Neural progenitor cell (in vitro differentiated cells): ENCODE results near the gene ITPR2. TPM values are rescaled to one million over a fixed set of nuclear protein-coding genes. Genes with fewer than 3 reads are reported as not detected.
A peak's percentile ranks its signal among the peaks of the same experiment; 100 is the strongest.
"Not testable (repeated sequence)": the region's sequence is repeated elsewhere in the genome, so short reads cannot be mapped to it uniquely, and the experiment has no call there.

Experiments
- DNase-seq: peaks from one replicate; pipeline ENCODE4 v3.0.0-alpha.2; 2016; ENCODE audit warnings: low spot score
- H2AFZ ChIP-seq: fragments of 200-600 bp; sonication (generic); replicated peaks from 2 replicates; pipeline ENCODE4 v1.6.1; 2016; ENCODE audit warnings: antibody characterized with exemption
- H3F3A ChIP-seq: fragments of 200-600 bp; sonication (generic); 2 replicates; pipeline ENCODE4 v1.6.1; 2016; ENCODE audit warnings: antibody characterized with exemption, low read depth
- H3K27ac ChIP-seq: fragments of 200-600 bp; sonication (generic); 2 replicates; pipeline ENCODE4 v1.5.1; 2016; ENCODE audit warnings: mild to moderate bottlenecking
- H3K27me3 ChIP-seq: fragments of 200-600 bp; sonication (generic); 2 replicates; pipeline ENCODE4 v1.6.1; 2016; ENCODE audit warnings: mild to moderate bottlenecking, moderate library complexity
- H3K36me3 ChIP-seq: fragments of 200-600 bp; sonication (generic); 2 replicates; pipeline ENCODE4 v1.5.1; 2016
- H3K4me1 ChIP-seq: fragments of 200-600 bp; sonication (generic); 2 replicates; pipeline ENCODE4 v1.6.1; 2016; ENCODE audit warnings: mixed run types
- H3K4me2 ChIP-seq: fragments of 200-600 bp; sonication (generic); 2 replicates; pipeline ENCODE4 v1.6.1; 2016
- H3K4me3 ChIP-seq: fragments of 200-600 bp; sonication (generic); 2 replicates; pipeline ENCODE4 v1.5.1; 2016
- H3K79me2 ChIP-seq: fragments of 200-600 bp; sonication (generic); 2 replicates; pipeline ENCODE4 v1.6.1; 2016; ENCODE audit warnings: low read depth
- H3K9ac ChIP-seq: fragments of 200-600 bp; sonication (generic); 2 replicates; pipeline ENCODE4 v1.6.1; 2016
- H3K9me3 ChIP-seq: fragments of 200-600 bp; sonication (generic); 2 replicates; pipeline ENCODE4 v1.5.1; 2016; ENCODE audit warnings: low read depth
- H4K20me1 ChIP-seq: fragments of 200-600 bp; sonication (generic); 2 replicates; pipeline ENCODE4 v1.6.1; 2016; ENCODE audit warnings: low read depth
- H3K27ac Mint-ChIP-seq: 3 replicates; pipeline ENCODE4 v1.8.0; 2021; ENCODE audit warnings: mixed read lengths
- H3K27me3 Mint-ChIP-seq: 2 replicates; pipeline ENCODE4 v1.8.0; 2022; ENCODE audit warnings: low read depth, mild to moderate bottlenecking, inconsistent platforms, moderate library complexity, mixed read lengths; ENCODE audit not compliant: insufficient read depth
- H3K36me3 Mint-ChIP-seq: 3 replicates; pipeline ENCODE4 v1.8.0; 2021; ENCODE audit warnings: mixed read lengths
- H3K4me1 Mint-ChIP-seq: 3 replicates; pipeline ENCODE4 v1.8.0; 2021; ENCODE audit warnings: mixed read lengths
- H3K4me3 Mint-ChIP-seq: 3 replicates; pipeline ENCODE4 v1.8.0; 2021; ENCODE audit warnings: mild to moderate bottlenecking, moderate library complexity, mixed read lengths
- H3K9me3 Mint-ChIP-seq: 3 replicates; pipeline ENCODE4 v1.8.0; 2020; ENCODE audit warnings: mixed read lengths
- EZH2 ChIP-seq: fragments of 200-600 bp; sonication (generic); IDR thresholded peaks from 2 replicates; pipeline ENCODE4 v1.6.1; 2017; ENCODE audit warnings: antibody characterized with exemption, mild to moderate bottlenecking, moderate library complexity
- EZH2phosphoT487 ChIP-seq: fragments of 200-600 bp; sonication (generic); IDR thresholded peaks from 2 replicates; pipeline ENCODE4 v1.6.1; 2017; ENCODE audit warnings: antibody characterized with exemption
- total RNA-seq: library from RNA; depleted of rRNA; stranded (reverse); fragments of >200 nt; gene quantifications from 2 replicates; pipeline ENCODE4 v1.2.3, GENCODE V29; 2015; ENCODE audit warnings: low replicate concordance
- TF ChIP-seq, protein P1 (sequence below): fragments of 200-600 bp; sonication (generic); IDR thresholded peaks from 2 replicates; pipeline ENCODE4 v1.5.1; 2017; ENCODE audit warnings: antibody characterized with exemption, mild to moderate bottlenecking

ITPR2 gene
- total RNA-seq, 1 donor from 2014 or later, result 11.4 TPM

DNA sequence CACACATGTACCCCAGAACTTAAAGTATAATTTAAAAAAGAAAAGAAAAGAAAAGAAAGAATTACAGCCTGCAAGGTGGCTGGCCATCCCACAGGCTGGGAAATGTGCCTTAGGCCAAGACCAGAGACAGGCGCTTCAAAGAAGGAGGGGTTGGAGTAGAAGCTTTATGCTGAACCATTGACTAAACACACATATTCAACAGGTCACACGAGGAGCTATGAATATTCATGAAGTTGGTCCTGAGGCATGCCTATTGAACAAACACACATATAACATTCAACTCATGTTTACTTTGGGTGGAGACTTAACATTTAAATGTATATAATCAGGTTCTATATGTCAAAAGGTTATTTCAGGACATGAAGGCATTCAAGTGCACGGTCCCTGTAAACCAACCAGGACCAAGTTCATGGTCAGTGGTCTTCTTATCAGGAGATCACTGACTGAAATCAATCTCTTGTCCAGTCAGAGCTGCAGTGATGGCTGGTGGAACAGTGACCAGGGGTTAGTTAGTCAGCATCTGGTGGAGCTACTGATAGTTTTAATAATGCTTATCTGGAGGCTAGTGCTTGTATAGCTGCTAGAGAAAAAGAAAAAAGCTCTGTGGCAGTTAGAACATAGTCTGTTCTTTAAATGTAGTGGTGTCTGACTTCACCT is 35.6 kb upstream of the ITPR2 start:
- H3K27ac Mint-ChIP-seq, result no peak overlapping the region
- Histone ChIP-seq H3K27ac (no peak overlapping the region), H2AFZ (no peak overlapping the region), H3K9ac (no peak overlapping the region), H3K4me2 (no peak overlapping the region), H3K4me1 (no peaks in the 10 kb centered on the region), H4K20me1 (no peaks in the 10 kb centered on the region), H3K4me3 (no peak overlapping the region), H3K9me3 (no peaks in the 10 kb centered on the region), H3F3A (no peaks in the 10 kb centered on the region), H3K36me3 (no peaks in the 10 kb centered on the region), H3K27me3 (no peaks in the 10 kb centered on the region), H3K79me2 (no peaks in the 10 kb centered on the region)
- H3K4me1 Mint-ChIP-seq, result peaks cover 2% of the 10 kb centered on the region
- H3K36me3 Mint-ChIP-seq, result no peaks in the 10 kb centered on the region
- H3K27me3 Mint-ChIP-seq, result no peaks in the 10 kb centered on the region
- TF ChIP-seq EZH2phosphoT487 (no peak), EZH2 (no peak)
- TF ChIP-seq, protein P1, sequence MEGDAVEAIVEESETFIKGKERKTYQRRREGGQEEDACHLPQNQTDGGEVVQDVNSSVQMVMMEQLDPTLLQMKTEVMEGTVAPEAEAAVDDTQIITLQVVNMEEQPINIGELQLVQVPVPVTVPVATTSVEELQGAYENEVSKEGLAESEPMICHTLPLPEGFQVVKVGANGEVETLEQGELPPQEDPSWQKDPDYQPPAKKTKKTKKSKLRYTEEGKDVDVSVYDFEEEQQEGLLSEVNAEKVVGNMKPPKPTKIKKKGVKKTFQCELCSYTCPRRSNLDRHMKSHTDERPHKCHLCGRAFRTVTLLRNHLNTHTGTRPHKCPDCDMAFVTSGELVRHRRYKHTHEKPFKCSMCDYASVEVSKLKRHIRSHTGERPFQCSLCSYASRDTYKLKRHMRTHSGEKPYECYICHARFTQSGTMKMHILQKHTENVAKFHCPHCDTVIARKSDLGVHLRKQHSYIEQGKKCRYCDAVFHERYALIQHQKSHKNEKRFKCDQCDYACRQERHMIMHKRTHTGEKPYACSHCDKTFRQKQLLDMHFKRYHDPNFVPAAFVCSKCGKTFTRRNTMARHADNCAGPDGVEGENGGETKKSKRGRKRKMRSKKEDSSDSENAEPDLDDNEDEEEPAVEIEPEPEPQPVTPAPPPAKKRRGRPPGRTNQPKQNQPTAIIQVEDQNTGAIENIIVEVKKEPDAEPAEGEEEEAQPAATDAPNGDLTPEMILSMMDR, result no peak
- no peak for DNase-seq
- no peaks in the 10 kb centered on the region for H3K9me3 Mint-ChIP-seq
- no peak overlapping the region for H3K4me3 Mint-ChIP-seq

DNA sequence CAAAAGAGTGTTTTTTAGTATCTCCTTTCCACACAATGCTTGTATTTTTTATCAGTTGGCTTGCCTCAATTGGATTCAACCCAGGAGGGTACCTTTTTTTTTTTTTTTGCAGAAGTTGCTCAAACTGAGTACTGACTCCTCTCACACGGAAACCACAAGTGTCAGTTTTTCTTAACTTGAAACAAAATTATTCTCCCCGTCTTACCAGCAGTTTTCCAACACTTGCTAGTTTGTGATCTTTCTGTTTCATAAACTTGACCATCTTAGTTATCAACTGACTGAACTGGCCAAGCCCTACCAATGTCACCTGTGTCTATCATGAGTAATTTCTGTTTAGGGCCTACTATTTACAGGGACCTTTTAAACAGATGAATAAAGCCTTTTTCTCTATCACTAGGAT is 34.1 kb upstream of the ITPR2 start:
- Mint-ChIP-seq H3K9me3 (no peaks in the 10 kb centered on the region), H3K27ac (no peak overlapping the region), H3K4me1 (no peaks in the 10 kb centered on the region), H3K4me3 (no peak overlapping the region), H3K36me3 (no peaks in the 10 kb centered on the region), H3K27me3 (no peaks in the 10 kb centered on the region)
- no peak overlapping the region for H2AFZ ChIP-seq
- DNase-seq, result no peak
- H4K20me1 ChIP-seq, result no peaks in the 10 kb centered on the region
- H3K27ac ChIP-seq, result no peak overlapping the region
- no peak overlapping the region for H3K4me3 ChIP-seq
- H3K36me3 ChIP-seq, result no peaks in the 10 kb centered on the region
- TF ChIP-seq EZH2phosphoT487, result no peak
- TF ChIP-seq, protein P1, result no peak
- H3K27me3 ChIP-seq, result no peaks in the 10 kb centered on the region
- no peak overlapping the region for H3K4me2 ChIP-seq
- no peak overlapping the region for H3K9ac ChIP-seq
- no peaks in the 10 kb centered on the region for H3K4me1 ChIP-seq
- no peaks in the 10 kb centered on the region for H3F3A ChIP-seq
- H3K79me2 ChIP-seq, result no peaks in the 10 kb centered on the region
- H3K9me3 ChIP-seq, result no peaks in the 10 kb centered on the region

DNA sequence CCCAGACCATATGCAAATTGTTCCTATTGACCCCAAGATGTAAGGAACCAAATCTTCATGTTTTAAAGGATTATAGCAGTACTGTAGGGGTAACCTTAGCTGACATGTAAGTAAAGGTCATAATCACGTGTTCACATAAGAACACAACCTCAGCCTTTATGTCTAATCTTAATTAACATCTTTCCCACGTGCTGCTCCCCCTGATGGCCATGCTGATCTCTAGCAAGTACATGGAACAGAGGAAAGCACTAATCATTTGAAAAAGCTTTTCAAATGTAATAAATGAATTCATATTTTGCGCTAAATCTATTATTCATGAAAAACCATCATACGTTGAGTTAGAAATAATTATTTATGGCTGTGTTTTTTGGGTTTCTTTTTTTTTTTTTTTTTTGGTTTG is 30.5 kb upstream of the ITPR2 start:
- Histone ChIP-seq H3K4me1 (no peaks in the 10 kb centered on the region), H3F3A (no peaks in the 10 kb centered on the region), H3K9me3 (no peaks in the 10 kb centered on the region), H3K27me3 (no peaks in the 10 kb centered on the region), H3K4me2 (no peak overlapping the region), H2AFZ (no peak overlapping the region), H3K79me2 (no peaks in the 10 kb centered on the region), H3K4me3 (no peak overlapping the region), H3K36me3 (no peaks in the 10 kb centered on the region), H4K20me1 (no peaks in the 10 kb centered on the region), H3K9ac (no peak overlapping the region), H3K27ac (no peak overlapping the region)
- no peak overlapping the region for H3K4me3 Mint-ChIP-seq
- no peaks in the 10 kb centered on the region for H3K36me3 Mint-ChIP-seq
- no peak for TF ChIP-seq EZH2phosphoT487
- TF ChIP-seq, protein P1, result peak; percentile 48
- H3K4me1 Mint-ChIP-seq, result no peaks in the 10 kb centered on the region
- H3K9me3 Mint-ChIP-seq, result no peaks in the 10 kb centered on the region
- peak; percentile 12 for DNase-seq
- H3K27ac Mint-ChIP-seq, result no peak overlapping the region
- H3K27me3 Mint-ChIP-seq, result no peaks in the 10 kb centered on the region

DNA sequence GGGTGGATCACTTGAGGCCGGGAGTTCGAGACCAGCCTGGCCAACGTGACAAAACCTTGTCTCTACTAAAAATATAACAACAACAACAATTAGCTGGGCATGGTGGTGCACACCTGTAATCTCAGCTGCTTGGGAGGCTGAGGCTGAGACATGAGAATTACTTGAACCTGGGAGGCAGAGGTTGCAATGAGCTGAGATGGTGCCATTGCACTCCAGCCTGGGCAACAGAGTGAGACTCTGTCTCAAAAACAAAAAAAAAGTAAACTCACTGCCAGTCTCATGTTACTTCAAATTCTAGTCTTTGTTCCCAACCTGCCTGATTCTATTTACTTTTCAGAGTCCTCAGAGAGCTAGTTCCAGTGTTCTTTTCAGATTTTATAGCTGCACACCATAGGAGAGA is 29.8 kb upstream of the ITPR2 start:
- not testable (repeated sequence) for H3K9me3 Mint-ChIP-seq, H3K27me3 Mint-ChIP-seq

More for the DNA sequence above, 29.8 kb upstream of the ITPR2 start:
- not testable (repeated sequence) for H2AFZ ChIP-seq, H3K36me3 ChIP-seq, H3K4me2 ChIP-seq, H3K27me3 ChIP-seq, H3K4me1 Mint-ChIP-seq, H3K36me3 Mint-ChIP-seq, H3K4me1 ChIP-seq, H3K4me3 ChIP-seq, H3K27ac ChIP-seq, H3K9ac ChIP-seq, DNase-seq, H3K27ac Mint-ChIP-seq, H3F3A ChIP-seq, H4K20me1 ChIP-seq, H3K9me3 ChIP-seq, H3K4me3 Mint-ChIP-seq, H3K79me2 ChIP-seq
